Stimulated activated CD8-positive, alpha-beta memory T cell treated with anti-CD3 and anti-CD28 coated beads, Interleukin-4, amount 100 ng/mL, for 48 hours (primary cell): ENCODE results near the gene TCTN2.

ENCODE experiments used
- DNase-seq: peaks from one replicate; pipeline ENCODE4 v3.0.0-alpha.2; 2020

Gene TCTN2

DNA sequence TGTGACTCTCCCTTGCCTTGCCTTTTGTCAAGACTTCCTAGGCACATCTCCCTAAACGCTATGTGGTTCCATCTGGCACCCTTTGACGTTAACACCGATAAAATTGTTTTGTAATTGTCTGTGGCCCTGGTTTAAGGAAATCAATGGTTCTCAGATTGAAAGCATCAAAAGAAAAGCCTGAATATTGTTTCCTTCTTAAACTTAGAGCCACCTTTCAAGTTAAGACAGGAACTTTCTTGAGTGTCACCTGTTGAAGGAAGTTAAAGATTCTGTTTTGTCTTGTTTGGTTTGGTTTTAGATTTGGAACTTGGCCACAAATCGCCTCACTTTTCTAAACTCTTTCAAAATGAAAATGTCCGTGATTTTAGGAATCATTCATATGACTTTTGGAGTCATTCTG is 76.4 kb downstream of the TCTN2 start:
- DNase-seq: no peak

GRCh38 chr12:123748161-123748560 is 77.2 kb downstream of the TCTN2 start:
- no peak for DNase-seq

GRCh38 chr12:123748661-123749060 is 77.7 kb downstream of the TCTN2 start:
- no peak for DNase-seq

DNA sequence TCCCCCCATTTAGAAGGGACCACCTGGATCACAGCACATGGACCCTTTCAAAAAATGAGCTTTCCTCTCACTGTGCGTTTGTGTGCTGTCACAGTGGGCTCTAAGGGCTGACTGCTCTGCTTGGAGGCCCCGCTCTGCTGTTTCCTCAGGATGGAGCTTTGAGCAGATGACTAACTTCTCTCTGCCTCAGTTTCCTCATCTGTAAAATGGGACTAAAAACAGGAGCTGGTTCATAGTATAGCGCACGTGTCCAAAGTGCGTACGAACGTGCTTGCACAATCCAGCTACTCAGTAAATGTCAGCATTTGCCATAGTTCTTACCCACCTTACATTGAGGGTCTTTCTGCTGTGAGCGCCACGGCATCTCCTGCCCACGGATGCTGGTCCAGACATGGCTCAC is 78.4 kb downstream of the TCTN2 start:
- no peak for DNase-seq

- DNase-seq: no peak
These were observed 79.3 kb downstream of the TCTN2 start for GRCh38 chr12:123750159-123750656.

DNA sequence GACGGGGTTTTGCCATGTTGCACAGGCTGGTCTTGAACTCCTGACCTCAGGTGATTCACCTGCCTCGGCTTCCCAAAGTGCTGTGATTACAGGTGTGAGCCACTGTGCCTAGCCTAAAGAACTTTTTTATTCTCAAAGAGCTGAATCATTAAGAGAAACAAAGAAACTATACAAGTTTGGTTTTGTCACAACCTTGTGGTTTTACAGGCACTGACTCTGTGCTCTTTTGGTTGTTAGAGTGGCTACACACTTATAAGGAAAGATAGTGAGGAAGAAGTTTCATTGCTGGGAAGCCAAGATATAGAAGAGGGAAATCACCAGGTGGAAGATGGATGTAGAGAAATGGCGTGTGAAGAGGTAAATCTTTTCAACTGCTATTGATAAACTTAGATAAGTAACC is 81.1 kb downstream of the TCTN2 start:
- DNase-seq: no peak

DNA sequence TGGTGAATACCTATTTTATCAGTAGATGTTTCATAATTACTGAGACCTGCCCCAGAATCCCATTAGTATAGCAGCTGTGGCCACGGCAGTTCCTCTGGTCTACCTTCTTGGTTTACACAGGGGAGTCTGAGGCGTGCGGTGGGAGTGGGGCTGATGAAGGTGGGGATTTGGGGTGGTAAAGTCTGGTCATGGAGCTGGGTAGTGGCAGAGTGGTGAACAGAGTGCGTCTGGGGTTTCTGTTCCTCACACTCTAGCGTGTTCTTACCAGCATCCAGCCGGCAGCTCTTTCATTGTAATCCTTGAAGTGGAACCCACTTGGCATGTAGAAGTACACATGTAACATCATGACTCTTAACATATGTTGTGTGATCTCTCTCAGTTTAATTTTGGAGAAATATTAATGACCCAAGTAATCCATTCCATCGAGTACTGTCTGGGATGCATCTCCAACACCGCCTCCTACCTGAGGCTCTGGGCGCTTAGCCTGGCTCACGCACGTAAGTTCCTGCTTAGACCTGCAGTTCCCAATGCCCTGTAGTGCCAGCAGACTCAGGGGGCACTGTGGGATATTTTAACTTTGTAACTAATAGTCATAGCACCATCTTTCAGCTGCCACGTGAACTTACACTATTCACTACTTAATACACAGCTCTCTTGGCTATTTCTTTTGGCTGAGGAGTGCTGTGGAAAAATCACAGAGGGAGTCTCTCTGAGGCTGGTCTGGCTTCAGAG is 83.3 kb downstream of the TCTN2 start:
- DNase-seq: no peak

DNA sequence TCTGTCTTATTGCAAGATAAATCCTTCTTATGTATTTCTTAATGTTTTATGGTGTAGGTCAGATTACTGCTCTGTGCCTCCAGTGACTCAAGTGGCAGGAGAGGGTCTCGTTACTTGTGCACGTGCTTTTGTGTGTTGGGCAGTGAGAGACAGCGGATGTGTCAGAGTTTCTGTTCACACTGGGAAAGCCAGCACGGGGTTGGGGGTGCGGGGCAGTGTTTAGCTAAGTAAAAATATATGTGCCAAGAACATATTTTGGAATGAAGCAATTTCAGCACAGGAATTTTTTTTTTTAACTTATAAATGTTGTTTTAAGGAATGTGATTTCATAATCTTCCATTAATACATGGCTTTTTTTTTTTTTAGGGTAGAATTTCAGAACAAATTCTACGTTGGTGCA is 86.6 kb downstream of the TCTN2 start:
- DNase-seq: no peak
